ENCODE measurements around the gene WWOX.

WWOX gene

GRCh38 chr16:78289844-78290277 is 190.4 kb downstream of the WWOX start:
- H3K27me3 ChIP-seq (ENCODE audit: insufficient read depth, insufficient read length): no peaks in the 10 kb centered on the region
- H3K9me3 ChIP-seq (ENCODE audit: insufficient read depth, low read length): no peaks in the 10 kb centered on the region
- DNase-seq (ENCODE audit: low read depth, low spot score): no peak
- no peak overlapping the region for H3K4me3 ChIP-seq (ENCODE audit: insufficient read length, low read depth)
- no peaks in the 10 kb centered on the region for H3K4me1 ChIP-seq (ENCODE audit: insufficient read depth, insufficient read length)
- H3K36me3 ChIP-seq (ENCODE audit: insufficient read depth, insufficient read length, low read length): no peaks in the 10 kb centered on the region
- no peak overlapping the region for H3K9ac ChIP-seq (ENCODE audit: insufficient read length, low read depth)
- TF ChIP-seq ZNF274 (IDR thresholded peaks at IDR 0.05; ENCODE audit: low read depth, low read length): no peak
- TF ChIP-seq YY1 (IDR thresholded peaks at IDR 0.05; ENCODE audit: insufficient read depth, insufficient read length): no peak
- no peak for TF ChIP-seq SUZ12 (IDR thresholded peaks at IDR 0.05; ENCODE audit: extremely low read depth, insufficient read depth, insufficient read length)

- H3K9me3 ChIP-seq (ENCODE audit: insufficient read depth, low read length): no peaks in the 10 kb centered on the region
- H3K9ac ChIP-seq (ENCODE audit: insufficient read length, low read depth): no peak overlapping the region
- no peaks in the 10 kb centered on the region for H3K27me3 ChIP-seq (ENCODE audit: insufficient read depth, insufficient read length)
- H3K4me1 ChIP-seq (ENCODE audit: insufficient read depth, insufficient read length): no peaks in the 10 kb centered on the region
- H3K4me3 ChIP-seq (ENCODE audit: insufficient read length, low read depth): no peak overlapping the region
- TF ChIP-seq ZNF274 (IDR thresholded peaks at IDR 0.05; ENCODE audit: low read depth, low read length) (no peak), YY1 (IDR thresholded peaks at IDR 0.05; ENCODE audit: insufficient read depth, insufficient read length) (no peak), SUZ12 (IDR thresholded peaks at IDR 0.05; ENCODE audit: extremely low read depth, insufficient read depth, insufficient read length) (no peak)
- DNase-seq (ENCODE audit: low read depth, low spot score): no peak
- H3K36me3 ChIP-seq (ENCODE audit: insufficient read depth, insufficient read length, low read length): no peaks in the 10 kb centered on the region
Observed at GRCh38 chr16:78290395-78290794, 190.9 kb downstream of the WWOX start.

- Histone ChIP-seq H3K9ac (ENCODE audit: insufficient read length, low read depth) (no peak overlapping the region), H3K4me3 (ENCODE audit: insufficient read length, low read depth) (no peak overlapping the region), H3K9me3 (ENCODE audit: insufficient read depth, low read length) (no peaks in the 10 kb centered on the region), H3K4me1 (ENCODE audit: insufficient read depth, insufficient read length) (no peaks in the 10 kb centered on the region), H3K27me3 (ENCODE audit: insufficient read depth, insufficient read length) (no peaks in the 10 kb centered on the region), H3K36me3 (ENCODE audit: insufficient read depth, insufficient read length, low read length) (no peaks in the 10 kb centered on the region)
- no peak for DNase-seq (ENCODE audit: low read depth, low spot score)
- no peak for TF ChIP-seq ZNF274 (IDR thresholded peaks at IDR 0.05; ENCODE audit: low read depth, low read length)
- TF ChIP-seq SUZ12 (IDR thresholded peaks at IDR 0.05; ENCODE audit: extremely low read depth, insufficient read depth, insufficient read length): no peak
- no peak for TF ChIP-seq YY1 (IDR thresholded peaks at IDR 0.05; ENCODE audit: insufficient read depth, insufficient read length)
Observed at GRCh38 chr16:78290872-78291591, 191.6 kb downstream of the WWOX start.

GRCh38 chr16:78291604-78292003 is 192.2 kb downstream of the WWOX start:
- no peaks in the 10 kb centered on the region for H3K4me1 ChIP-seq (ENCODE audit: insufficient read depth, insufficient read length)
- H3K4me3 ChIP-seq (ENCODE audit: insufficient read length, low read depth): no peak overlapping the region
- no peaks in the 10 kb centered on the region for H3K36me3 ChIP-seq (ENCODE audit: insufficient read depth, insufficient read length, low read length)
- H3K9me3 ChIP-seq (ENCODE audit: insufficient read depth, low read length): no peaks in the 10 kb centered on the region
- no peak for TF ChIP-seq SUZ12 (IDR thresholded peaks at IDR 0.05; ENCODE audit: extremely low read depth, insufficient read depth, insufficient read length)
- TF ChIP-seq YY1 (IDR thresholded peaks at IDR 0.05; ENCODE audit: insufficient read depth, insufficient read length): no peak
- TF ChIP-seq ZNF274 (IDR thresholded peaks at IDR 0.05; ENCODE audit: low read depth, low read length): no peak
- no peaks in the 10 kb centered on the region for H3K27me3 ChIP-seq (ENCODE audit: insufficient read depth, insufficient read length)
- no peak for DNase-seq (ENCODE audit: low read depth, low spot score)
- no peak overlapping the region for H3K9ac ChIP-seq (ENCODE audit: insufficient read length, low read depth)

GRCh38 chr16:78292086-78292843 is 192.8 kb downstream of the WWOX start:
- no peaks in the 10 kb centered on the region for H3K4me1 ChIP-seq (ENCODE audit: insufficient read depth, insufficient read length)
- no peaks in the 10 kb centered on the region for H3K27me3 ChIP-seq (ENCODE audit: insufficient read depth, insufficient read length)
- no peak for TF ChIP-seq SUZ12 (IDR thresholded peaks at IDR 0.05; ENCODE audit: extremely low read depth, insufficient read depth, insufficient read length)
- TF ChIP-seq ZNF274 (IDR thresholded peaks at IDR 0.05; ENCODE audit: low read depth, low read length): no peak
- no peak for TF ChIP-seq YY1 (IDR thresholded peaks at IDR 0.05; ENCODE audit: insufficient read depth, insufficient read length)
- no peak overlapping the region for H3K4me3 ChIP-seq (ENCODE audit: insufficient read length, low read depth)
- 0 out of 2 replicates have a peak, but pooled peaks cover 4% of the 10 kb centered on the region for H3K9me3 ChIP-seq (ENCODE audit: insufficient read depth, low read length)
- no peaks in the 10 kb centered on the region for H3K36me3 ChIP-seq (ENCODE audit: insufficient read depth, insufficient read length, low read length)
- no peak overlapping the region for H3K9ac ChIP-seq (ENCODE audit: insufficient read length, low read depth)
- no peak for DNase-seq (ENCODE audit: low read depth, low spot score)

GRCh38 chr16:78292844-78293380 is 193.5 kb downstream of the WWOX start:
- Histone ChIP-seq H3K4me1 (ENCODE audit: insufficient read depth, insufficient read length) (no peaks in the 10 kb centered on the region), H3K4me3 (ENCODE audit: insufficient read length, low read depth) (no peak overlapping the region), H3K9me3 (ENCODE audit: insufficient read depth, low read length) (0 out of 2 replicates have a peak, but pooled peaks cover 4% of the 10 kb centered on the region), H3K27me3 (ENCODE audit: insufficient read depth, insufficient read length) (no peaks in the 10 kb centered on the region), H3K36me3 (ENCODE audit: insufficient read depth, insufficient read length, low read length) (no peaks in the 10 kb centered on the region), H3K9ac (ENCODE audit: insufficient read length, low read depth) (no peak overlapping the region)
- TF ChIP-seq ZNF274 (IDR thresholded peaks at IDR 0.05; ENCODE audit: low read depth, low read length): no peak
- TF ChIP-seq SUZ12 (IDR thresholded peaks at IDR 0.05; ENCODE audit: extremely low read depth, insufficient read depth, insufficient read length): no peak
- no peak for TF ChIP-seq YY1 (IDR thresholded peaks at IDR 0.05; ENCODE audit: insufficient read depth, insufficient read length)
- no peak for DNase-seq (ENCODE audit: low read depth, low spot score)

Measured in NT2/D1 (cell line).